GM19455 (cell line): ENCODE data around the gene SYNE3.

Source experiments
- ATAC-seq: cut with Tn5 transposase; IDR thresholded peaks from one replicate; pipeline ENCODE4 v1.9.1; 2021; ENCODE audit not compliant: unreplicated experiment

Gene SYNE3

GRCh38 chr14:95541932-95542930 is 25.8 kb upstream of the SYNE3 start:
- ATAC-seq, result no peak

GRCh38 chr14:95541346-95541745 is 24.9 kb upstream of the SYNE3 start:
- ATAC-seq, result no peak

- ATAC-seq, result no peak
These were observed 23.9 kb upstream of the SYNE3 start for GRCh38 chr14:95540236-95540855.

- ATAC-seq, result no peak
These were observed 22.5 kb upstream of the SYNE3 start for GRCh38 chr14:95538801-95539509.

- ATAC-seq, result no peak
These were observed 21.0 kb upstream of the SYNE3 start for GRCh38 chr14:95537298-95538089.

- ATAC-seq, result no peak
These were observed 20.2 kb upstream of the SYNE3 start for GRCh38 chr14:95536671-95537070.

- no peak for ATAC-seq
These were observed 19.7 kb upstream of the SYNE3 start for GRCh38 chr14:95536036-95536593.

- peak; percentile 1 for ATAC-seq
These were observed 19.0 kb upstream of the SYNE3 start for GRCh38 chr14:95535226-95536021.

- peak; percentile 90 for ATAC-seq
These were observed 18.1 kb upstream of the SYNE3 start, which contains the start of gene GLRX5 for GRCh38 chr14:95534299-95535225. TSS of gene GLRX5 (plus strand) at chr14:95535050. CDS start at chr14:95535090, 40 bp downstream.

- ATAC-seq, result no peak
These were observed 17.4 kb upstream of the SYNE3 start for GRCh38 chr14:95533822-95534221.

GRCh38 chr14:95533391-95533821 is 17.0 kb upstream of the SYNE3 start:
- no peak for ATAC-seq

GRCh38 chr14:95531969-95532368 is 15.5 kb upstream of the SYNE3 start:
- no peak for ATAC-seq

- no peak for ATAC-seq
These were observed 15.0 kb upstream of the SYNE3 start for GRCh38 chr14:95531473-95531872.

GRCh38 chr14:95530473-95531276 is 14.2 kb upstream of the SYNE3 start:
- ATAC-seq, result no peak

GRCh38 chr14:95529216-95529615 is 12.8 kb upstream of the SYNE3 start:
- no peak for ATAC-seq

GRCh38 chr14:95527387-95528002 is 11.0 kb upstream of the SYNE3 start:
- ATAC-seq, result no peak
